Dedifferentiated amniotic fluid mesenchymal stem cell (primary cell): ENCODE measurements around the gene CES4A.
"Not testable (repeated sequence)": the region's sequence is repeated elsewhere in the genome, so short reads cannot be mapped to it uniquely, and the experiment has no call there.

Experiments used
- DNase-seq: peaks from one replicate; pipeline ENCODE4 v3.0.0-alpha.2; 2016; ENCODE audit errors: extremely low spot score

Gene CES4A

GRCh38 chr16:66956154-66956457 lies 32.3 kb upstream of the CES4A start:
- not testable (repeated sequence) for DNase-seq

- no peak for DNase-seq
Observed at GRCh38 chr16:66958857-66959703, 29.3 kb upstream of the CES4A start.

- no peak for DNase-seq
Observed at GRCh38 chr16:66959704-66960161, 28.7 kb upstream of the CES4A start.

- no peak for DNase-seq
Observed at GRCh38 chr16:66960270-66960669, 28.1 kb upstream of the CES4A start.

- DNase-seq = no peak
Observed at GRCh38 chr16:66961065-66961744, 27.2 kb upstream of the CES4A start, which contains the start of gene CES3. CES3 (plus strand) TSS chr16:66961266; CDS start chr16:66961308, 42 bp downstream.

GRCh38 chr16:66961914-66962313 lies 26.5 kb upstream of the CES4A start:
- DNase-seq = no peak

- DNase-seq = no peak
Observed at GRCh38 chr16:66964049-66964448, 24.3 kb upstream of the CES4A start.

GRCh38 chr16:66968847-66969246 lies 19.5 kb upstream of the CES4A start:
- no peak for DNase-seq

- no peak for DNase-seq
Observed at GRCh38 chr16:66970775-66971720, 17.3 kb upstream of the CES4A start.

GRCh38 chr16:66972983-66973382 lies 15.4 kb upstream of the CES4A start:
- no peak for DNase-seq

GRCh38 chr16:66973716-66974115 lies 14.7 kb upstream of the CES4A start:
- DNase-seq = no peak

- not testable (repeated sequence) for DNase-seq
Observed at GRCh38 chr16:66974156-66974931, 14.0 kb upstream of the CES4A start.

- not testable (repeated sequence) for DNase-seq
Observed at GRCh38 chr16:66974932-66975246, 13.5 kb upstream of the CES4A start.

- DNase-seq = no peak
Observed at GRCh38 chr16:66975302-66975893, 13.0 kb upstream of the CES4A start.

GRCh38 chr16:66976746-66977145 lies 11.6 kb upstream of the CES4A start:
- no peak for DNase-seq

- DNase-seq = peak; percentile 63
Observed at GRCh38 chr16:66977341-66978113, 10.9 kb upstream of the CES4A start.

- no peak for DNase-seq
Observed at GRCh38 chr16:66979011-66979717, 9.2 kb upstream of the CES4A start.

GRCh38 chr16:66983033-66983432 lies 5.4 kb upstream of the CES4A start:
- no peak for DNase-seq

- DNase-seq = no peak
Observed at GRCh38 chr16:66984892-66985311, 3.5 kb upstream of the CES4A start.

GRCh38 chr16:66986559-66986958 lies 1.8 kb upstream of the CES4A start:
- DNase-seq = no peak
